Measurements from ENCODE around the gene FBXO48. TPM values are rescaled to one million over a fixed set of nuclear protein-coding genes. Genes with fewer than 3 reads are reported as not detected.

Gene FBXO48
- total and polyA plus RNA-seq, 2 donors (not counting 1 experiment from before 2014, with no cell fraction given) = 0.33 to 0.65 TPM

GRCh38 chr2:68465081-68465916, 1.8 kb downstream of the FBXO48 start:
- Histone ChIP-seq H3K27ac (ENCODE audit: insufficient read depth, low read length) (no peak overlapping the region), H3K27me3 (ENCODE audit: control insufficient read depth, insufficient read depth, low read length) (no peaks in the 10 kb centered on the region), H4K20me1 (ENCODE audit: control insufficient read depth, extremely low read depth, insufficient read depth, low read length) (no peaks in the 10 kb centered on the region), H3K4me3 (replicated peaks in 1 of 4; ENCODE audit: control extremely low read depth in 1 of 4, insufficient read depth in 1 of 4, low read depth in 3 of 4, low read length in 4 of 4) (no peak overlapping the region), H3K36me3 (ENCODE audit: control insufficient read depth, insufficient read depth, low read length) (no peaks in the 10 kb centered on the region), H3K4me1 (ENCODE audit: control insufficient read depth, extremely low read depth, insufficient read depth, low read length) (peaks cover 4% of the 10 kb centered on the region), H3K9ac (ENCODE audit: insufficient read depth, low read length) (no peak overlapping the region), H3K79me2 (ENCODE audit: control insufficient read depth, insufficient read depth, low read length) (no peaks in the 10 kb centered on the region), H2AFZ (ENCODE audit: low read length) (no peak overlapping the region), H3K4me2 (ENCODE audit: extremely low read depth, insufficient read depth, low read length) (no peak overlapping the region), H3K9me3 (ENCODE audit: control insufficient read depth, insufficient read depth, low read depth, low read length) (no peaks in the 10 kb centered on the region)
- DNase-seq (ENCODE audit: low read depth in 2 of 2) = peak; percentile 16 to 22
- no peak for TF ChIP-seq CTCF (conservative IDR thresholded peaks at IDR 0.05 in 1 of 2, IDR thresholded peaks at IDR 0.05 in 1 of 2; ENCODE audit: low read depth in 1 of 2, low read length in 2 of 2)
- TF ChIP-seq EZH2 (IDR thresholded peaks at IDR 0.05; ENCODE audit: low read length, missing control alignments) = no peak

GRCh38 chr2:68464651-68465050, 2.4 kb downstream of the FBXO48 start:
- no peaks in the 10 kb centered on the region for H3K36me3 ChIP-seq (ENCODE audit: control insufficient read depth, insufficient read depth, low read length)
- H3K4me3 ChIP-seq (replicated peaks in 1 of 4; ENCODE audit: control extremely low read depth in 1 of 4, insufficient read depth in 1 of 4, low read depth in 3 of 4, low read length in 4 of 4) = no peak overlapping the region
- TF ChIP-seq CTCF (conservative IDR thresholded peaks at IDR 0.05 in 1 of 2, IDR thresholded peaks at IDR 0.05 in 1 of 2; ENCODE audit: low read depth in 1 of 2, low read length in 2 of 2) (no peak), EZH2 (IDR thresholded peaks at IDR 0.05; ENCODE audit: low read length, missing control alignments) (no peak)

GRCh38 chr2:68463287-68463877, 3.7 kb downstream of the FBXO48 start:
- Histone ChIP-seq H3K9ac (ENCODE audit: insufficient read depth, low read length) (no peak overlapping the region), H4K20me1 (ENCODE audit: control insufficient read depth, extremely low read depth, insufficient read depth, low read length) (no peaks in the 10 kb centered on the region), H3K36me3 (ENCODE audit: control insufficient read depth, insufficient read depth, low read length) (no peaks in the 10 kb centered on the region), H2AFZ (ENCODE audit: low read length) (no peak overlapping the region), H3K27ac (ENCODE audit: insufficient read depth, low read length) (no peak overlapping the region), H3K4me1 (ENCODE audit: control insufficient read depth, extremely low read depth, insufficient read depth, low read length) (peaks cover 7% of the 10 kb centered on the region), H3K27me3 (ENCODE audit: control insufficient read depth, insufficient read depth, low read length) (no peaks in the 10 kb centered on the region), H3K9me3 (ENCODE audit: control insufficient read depth, insufficient read depth, low read depth, low read length) (no peaks in the 10 kb centered on the region), H3K4me2 (ENCODE audit: extremely low read depth, insufficient read depth, low read length) (no peak overlapping the region), H3K79me2 (ENCODE audit: control insufficient read depth, insufficient read depth, low read length) (no peaks in the 10 kb centered on the region), H3K4me3 (replicated peaks in 1 of 4; ENCODE audit: control extremely low read depth in 1 of 4, insufficient read depth in 1 of 4, low read depth in 3 of 4, low read length in 4 of 4) (no peak overlapping the region)
- peak; percentile 46 to 69 for DNase-seq (ENCODE audit: low read depth in 2 of 2)
- TF ChIP-seq EZH2 (IDR thresholded peaks at IDR 0.05; ENCODE audit: low read length, missing control alignments) (no peak), CTCF (conservative IDR thresholded peaks at IDR 0.05 in 1 of 2, IDR thresholded peaks at IDR 0.05 in 1 of 2; ENCODE audit: low read depth in 1 of 2, low read length in 2 of 2) (peak; percentile 59 to 73)

More at GRCh38 chr2:68464651-68465050, 2.4 kb downstream of the FBXO48 start:
- no peak overlapping the region for H3K9ac ChIP-seq (ENCODE audit: insufficient read depth, low read length)
- no peak overlapping the region for H2AFZ ChIP-seq (ENCODE audit: low read length)
- no peaks in the 10 kb centered on the region for H3K27me3 ChIP-seq (ENCODE audit: control insufficient read depth, insufficient read depth, low read length)
- no peaks in the 10 kb centered on the region for H3K9me3 ChIP-seq (ENCODE audit: control insufficient read depth, insufficient read depth, low read depth, low read length)
- H3K79me2 ChIP-seq (ENCODE audit: control insufficient read depth, insufficient read depth, low read length) = no peaks in the 10 kb centered on the region
- H3K4me2 ChIP-seq (ENCODE audit: extremely low read depth, insufficient read depth, low read length) = no peak overlapping the region
- H3K4me1 ChIP-seq (ENCODE audit: control insufficient read depth, extremely low read depth, insufficient read depth, low read length) = peaks cover 4% of the 10 kb centered on the region
- DNase-seq (ENCODE audit: low read depth in 2 of 2) = no peak
- H3K27ac ChIP-seq (ENCODE audit: insufficient read depth, low read length) = no peak overlapping the region
- H4K20me1 ChIP-seq (ENCODE audit: control insufficient read depth, extremely low read depth, insufficient read depth, low read length) = no peaks in the 10 kb centered on the region

Measured in fibroblast of lung (primary cell).